Mesendoderm (in vitro differentiated cells): ENCODE data around the gene CHCHD6.

Source experiments
- DNase-seq: peaks from one replicate; pipeline ENCODE4 v3.0.0; 2013
- H2AK5ac ChIP-seq: 2 replicates; pipeline ENCODE4 v1.6.1; 2013; ENCODE audit warnings: low read length, inconsistent platforms
- H2BK120ac ChIP-seq: 2 replicates; pipeline ENCODE4 v1.6.1; 2013; ENCODE audit warnings: low read depth, mild to moderate bottlenecking, low read length, moderate library complexity, mixed read lengths
- H2BK15ac ChIP-seq: replicated peaks from 2 replicates; pipeline ENCODE4 v1.6.1; 2013; ENCODE audit warnings: low read depth, mild to moderate bottlenecking, moderate library complexity
- H2BK5ac ChIP-seq: 2 replicates; pipeline ENCODE4 v1.6.1; 2013; ENCODE audit warnings: low read length, inconsistent platforms
- H3K18ac ChIP-seq: 2 replicates; pipeline ENCODE4 v1.6.1; 2013; ENCODE audit warnings: mild to moderate bottlenecking, low read length, mixed read lengths
- H3K23ac ChIP-seq: one replicate; pipeline ENCODE4 v1.6.1; 2013; ENCODE audit warnings: low read length
- H3K27ac ChIP-seq: 2 replicates; pipeline ENCODE4 v1.5.1; 2013; ENCODE audit warnings: low read depth, mild to moderate bottlenecking, inconsistent platforms, low read length, moderate library complexity
- H3K27me3 ChIP-seq: 2 replicates; pipeline ENCODE4 v1.6.1; 2013; ENCODE audit warnings: low read length, control low read depth, mild to moderate bottlenecking, inconsistent platforms; ENCODE audit not compliant: insufficient read depth, poor library complexity
- H3K36me3 ChIP-seq: 2 replicates; pipeline ENCODE4 v1.6.1; 2013; ENCODE audit warnings: low read length, inconsistent platforms; ENCODE audit not compliant: control insufficient read depth, insufficient read depth
- H3K4ac ChIP-seq: one replicate; pipeline ENCODE4 v1.6.1; 2013; ENCODE audit warnings: low read depth, mild to moderate bottlenecking, low read length, moderate library complexity
- H3K4me1 ChIP-seq: 2 replicates; pipeline ENCODE4 v1.6.1; 2013; ENCODE audit warnings: low read depth, low read length, inconsistent platforms; ENCODE audit not compliant: control insufficient read depth
- H3K4me2 ChIP-seq: 2 replicates; pipeline ENCODE4 v1.6.1; 2013; ENCODE audit warnings: low read length
- H3K4me3 ChIP-seq: 2 replicates; pipeline ENCODE4 v1.5.1; 2013; ENCODE audit warnings: mild to moderate bottlenecking, low read length
- H3K56ac ChIP-seq: one replicate; pipeline ENCODE4 v1.6.1; 2013; ENCODE audit warnings: low read length
- H3K79me1 ChIP-seq: 2 replicates; pipeline ENCODE4 v1.6.1; 2013; ENCODE audit warnings: low read length, inconsistent platforms
- H3K79me2 ChIP-seq: 2 replicates; pipeline ENCODE4 v1.6.1; 2013; ENCODE audit warnings: mild to moderate bottlenecking, low read length; ENCODE audit not compliant: control insufficient read depth, insufficient read depth
- H3K9ac ChIP-seq: 2 replicates; pipeline ENCODE4 v1.6.1; 2013; ENCODE audit warnings: low read length, inconsistent platforms
- H4K5ac ChIP-seq: one replicate; pipeline ENCODE4 v1.6.1; 2013; ENCODE audit warnings: low read length
- H4K8ac ChIP-seq: one replicate; pipeline ENCODE4 v1.6.1; 2013; ENCODE audit warnings: low read depth, mild to moderate bottlenecking, control low read depth, low read length, moderate library complexity
- WGBS: extraction: QIAGEN DNeasy Blood & Tissue Kit; methylation state at CpG from one replicate; pipeline ENCODE4 v1.1.7; 2013; ENCODE audit warnings: low lambda C conversion rate, missing lambda C conversion rate; ENCODE audit not compliant: insufficient coverage; ENCODE audit errors: extremely low coverage; 5-methylcytosine and 5-hydroxymethylcytosine counted together

The CHCHD6 gene

DNA sequence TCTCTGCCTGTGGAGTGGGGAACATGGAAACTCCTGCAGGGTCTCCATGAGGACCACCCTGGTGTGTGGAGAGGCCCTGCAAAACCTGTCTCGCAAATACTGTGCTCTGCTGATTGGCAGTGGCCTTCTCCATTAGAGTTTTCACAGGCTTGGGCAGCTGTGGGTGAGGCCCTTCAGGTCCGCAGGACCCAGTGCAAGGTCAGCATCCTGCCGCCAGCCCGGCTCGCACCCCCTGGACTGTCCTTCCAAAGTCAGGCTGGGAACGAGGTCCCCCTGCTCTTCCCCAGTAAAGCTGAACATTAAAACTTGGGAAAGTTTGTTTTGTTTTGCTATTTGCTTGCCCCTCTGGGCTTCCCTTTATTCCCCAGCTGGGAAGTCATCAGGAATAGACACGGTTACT, 193.9 kb downstream of the CHCHD6 start:
- H3K4me3 ChIP-seq = no peak overlapping the region
- H3K23ac ChIP-seq = no peak overlapping the region
- H3K27ac ChIP-seq = no peak overlapping the region
- H2BK15ac ChIP-seq = no peak overlapping the region
- no peaks in the 10 kb centered on the region for H3K27me3 ChIP-seq
- H3K18ac ChIP-seq = no peak overlapping the region
- no peaks in the 10 kb centered on the region for H3K79me2 ChIP-seq
- no peak overlapping the region for H2BK5ac ChIP-seq
- no peak overlapping the region for H2AK5ac ChIP-seq
- no peak for DNase-seq
- no peak overlapping the region for H3K4ac ChIP-seq
- no peak overlapping the region for H3K9ac ChIP-seq
- no peak overlapping the region for H4K8ac ChIP-seq
- H2BK120ac ChIP-seq = no peak overlapping the region
- no peak overlapping the region for H3K4me2 ChIP-seq
- no peaks in the 10 kb centered on the region for H3K79me1 ChIP-seq
- H3K4me1 ChIP-seq = peaks cover 3% of the 10 kb centered on the region
- H3K36me3 ChIP-seq = no peaks in the 10 kb centered on the region
- no peak overlapping the region for H3K56ac ChIP-seq
- WGBS = no CpG with 5 or more reads among the region's 7 CpGs
- no peak overlapping the region for H4K5ac ChIP-seq

- DNase-seq = no peak
- H2BK120ac ChIP-seq = no peak overlapping the region
- no CpG with 5 or more reads among the region's 10 CpGs for WGBS
These were observed 197.0 kb downstream of the CHCHD6 start for GRCh38 chr3:126900859-126901540.

GRCh38 chr3:126901631-126902030, 197.6 kb downstream of the CHCHD6 start:
- Histone ChIP-seq H3K18ac (no peak overlapping the region), H3K56ac (no peak overlapping the region), H3K27me3 (no peaks in the 10 kb centered on the region), H4K8ac (no peak overlapping the region), H3K4me2 (no peak overlapping the region), H3K23ac (no peak overlapping the region), H3K79me1 (no peaks in the 10 kb centered on the region), H3K4me3 (no peak overlapping the region), H3K9ac (no peak overlapping the region), H2BK5ac (no peak overlapping the region), H3K36me3 (no peaks in the 10 kb centered on the region), H2BK15ac (no peak overlapping the region), H3K27ac (no peak overlapping the region), H2BK120ac (no peak overlapping the region), H4K5ac (no peak overlapping the region), H2AK5ac (no peak overlapping the region), H3K4me1 (no peaks in the 10 kb centered on the region), H3K4ac (no peak overlapping the region), H3K79me2 (no peaks in the 10 kb centered on the region)
- no peak for DNase-seq
- WGBS = no CpG with 5 or more reads among the region's 8 CpGs

More at GRCh38 chr3:126900859-126901540, 197.0 kb downstream of the CHCHD6 start:
- Histone ChIP-seq H3K79me1 (no peaks in the 10 kb centered on the region), H3K27me3 (no peaks in the 10 kb centered on the region), H3K56ac (no peak overlapping the region), H3K23ac (no peak overlapping the region), H2BK5ac (no peak overlapping the region), H3K4me3 (no peak overlapping the region), H3K18ac (no peak overlapping the region), H3K4ac (no peak overlapping the region), H2BK15ac (no peak overlapping the region), H3K4me2 (no peak overlapping the region), H3K36me3 (no peaks in the 10 kb centered on the region), H3K27ac (no peak overlapping the region), H4K5ac (no peak overlapping the region), H3K79me2 (no peaks in the 10 kb centered on the region), H3K9ac (no peak overlapping the region), H2AK5ac (no peak overlapping the region), H4K8ac (no peak overlapping the region), H3K4me1 (no peaks in the 10 kb centered on the region)

GRCh38 chr3:126903521-126903920, 199.5 kb downstream of the CHCHD6 start:
- H2BK120ac ChIP-seq = no peak overlapping the region
- no peak overlapping the region for H3K9ac ChIP-seq
- no peak overlapping the region for H2AK5ac ChIP-seq
- no peaks in the 10 kb centered on the region for H3K79me2 ChIP-seq
- H3K27ac ChIP-seq = no peak overlapping the region
- no peak overlapping the region for H3K18ac ChIP-seq
- no CpG with 5 or more reads among the region's 3 CpGs for WGBS
- no peak overlapping the region for H4K8ac ChIP-seq
- H3K4me2 ChIP-seq = no peak overlapping the region
- no peak overlapping the region for H2BK5ac ChIP-seq
- no peak overlapping the region for H3K23ac ChIP-seq
- no peak overlapping the region for H3K4me3 ChIP-seq
- H3K36me3 ChIP-seq = no peaks in the 10 kb centered on the region
- H3K4ac ChIP-seq = no peak overlapping the region
- H3K56ac ChIP-seq = no peak overlapping the region
- no peaks in the 10 kb centered on the region for H3K79me1 ChIP-seq
- no peaks in the 10 kb centered on the region for H3K27me3 ChIP-seq
- DNase-seq = no peak
- H4K5ac ChIP-seq = no peak overlapping the region
- no peaks in the 10 kb centered on the region for H3K4me1 ChIP-seq
- H2BK15ac ChIP-seq = no peak overlapping the region

DNA sequence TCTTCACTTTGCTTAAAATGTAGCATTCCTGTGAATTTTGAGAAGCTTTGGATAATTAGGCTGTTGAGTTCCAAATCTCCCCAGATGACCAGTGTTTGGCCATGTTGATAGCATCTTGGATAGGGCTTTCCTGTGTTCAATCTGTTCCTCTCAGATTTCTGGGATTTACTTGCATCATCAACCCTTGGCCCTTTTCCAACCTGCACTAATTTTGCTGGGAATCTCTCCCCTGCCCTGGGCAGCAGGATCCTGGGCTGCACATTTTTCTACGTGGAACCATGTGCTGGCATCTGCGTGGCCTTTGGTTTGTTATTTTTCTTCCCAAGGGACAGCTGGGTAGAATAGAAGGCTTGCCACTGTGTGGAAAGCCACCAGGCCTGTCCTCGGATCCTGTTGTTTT, 203.5 kb downstream of the CHCHD6 start:
- H2BK15ac ChIP-seq = no peak overlapping the region
- no peak overlapping the region for H4K5ac ChIP-seq
- H3K79me2 ChIP-seq = no peaks in the 10 kb centered on the region
- no peak overlapping the region for H2BK5ac ChIP-seq
- H3K18ac ChIP-seq = no peak overlapping the region
- no peaks in the 10 kb centered on the region for H3K27me3 ChIP-seq
- no peak overlapping the region for H3K4me3 ChIP-seq
- no peak overlapping the region for H3K4ac ChIP-seq
- WGBS = no CpG with 5 or more reads among the region's 3 CpGs
- no peak overlapping the region for H4K8ac ChIP-seq
- no peaks in the 10 kb centered on the region for H3K36me3 ChIP-seq
- H3K56ac ChIP-seq = no peak overlapping the region
- H3K79me1 ChIP-seq = no peaks in the 10 kb centered on the region
- no peak overlapping the region for H3K23ac ChIP-seq
- no peak for DNase-seq
- H3K9ac ChIP-seq = no peak overlapping the region
- H2AK5ac ChIP-seq = no peak overlapping the region
- H3K27ac ChIP-seq = no peak overlapping the region
- H2BK120ac ChIP-seq = no peak overlapping the region
- no peaks in the 10 kb centered on the region for H3K4me1 ChIP-seq
- H3K4me2 ChIP-seq = no peak overlapping the region

GRCh38 chr3:126908752-126909275, 204.8 kb downstream of the CHCHD6 start:
- no peak overlapping the region for H3K27ac ChIP-seq
- DNase-seq = no peak
- no peak overlapping the region for H4K8ac ChIP-seq
- H3K79me1 ChIP-seq = no peaks in the 10 kb centered on the region
- no peaks in the 10 kb centered on the region for H3K36me3 ChIP-seq
- H2AK5ac ChIP-seq = no peak overlapping the region
- H3K4me2 ChIP-seq = no peak overlapping the region
- WGBS = no CpG with 5 or more reads among the region's 12 CpGs
- H3K56ac ChIP-seq = no peak overlapping the region
- H3K79me2 ChIP-seq = no peaks in the 10 kb centered on the region
- H4K5ac ChIP-seq = no peak overlapping the region
- no peak overlapping the region for H3K4me3 ChIP-seq
- H2BK120ac ChIP-seq = no peak overlapping the region
- H3K9ac ChIP-seq = no peak overlapping the region
- H3K27me3 ChIP-seq = no peaks in the 10 kb centered on the region
- no peak overlapping the region for H3K23ac ChIP-seq
- H3K4ac ChIP-seq = no peak overlapping the region
- no peak overlapping the region for H2BK5ac ChIP-seq
- no peak overlapping the region for H3K18ac ChIP-seq
- no peaks in the 10 kb centered on the region for H3K4me1 ChIP-seq
- H2BK15ac ChIP-seq = no peak overlapping the region
